GM12865 (cell line): Measurements from ENCODE around the gene HOXA9.

Source experiments
- DNase-seq: peaks from one replicate; pipeline ENCODE4 v3.0.0; 2010; ENCODE audit warnings: low read depth
- H3K4me3 ChIP-seq: 2 replicates; pipeline ENCODE4 v1.5.1; 2011; ENCODE audit warnings: mild to moderate bottlenecking, low read depth, low read length, control low read depth
- CTCF ChIP-seq: IDR thresholded peaks from 2 replicates; pipeline ENCODE4 v1.5.1; 2011; ENCODE audit warnings: low read length, control low read depth, low read depth, inconsistent platforms; ENCODE audit not compliant: insufficient read depth; ENCODE audit errors: missing control alignments

Gene HOXA9

GRCh38 chr7:27165089-27165995 is at the start of gene HOXA9:
HOXA9 (minus strand) TSS chr7:27165537; CDS start chr7:27165457, 80 bp downstream.
- H3K4me3 ChIP-seq = no peak within 1 kb of the TSS
- DNase-seq = no peak

DNA sequence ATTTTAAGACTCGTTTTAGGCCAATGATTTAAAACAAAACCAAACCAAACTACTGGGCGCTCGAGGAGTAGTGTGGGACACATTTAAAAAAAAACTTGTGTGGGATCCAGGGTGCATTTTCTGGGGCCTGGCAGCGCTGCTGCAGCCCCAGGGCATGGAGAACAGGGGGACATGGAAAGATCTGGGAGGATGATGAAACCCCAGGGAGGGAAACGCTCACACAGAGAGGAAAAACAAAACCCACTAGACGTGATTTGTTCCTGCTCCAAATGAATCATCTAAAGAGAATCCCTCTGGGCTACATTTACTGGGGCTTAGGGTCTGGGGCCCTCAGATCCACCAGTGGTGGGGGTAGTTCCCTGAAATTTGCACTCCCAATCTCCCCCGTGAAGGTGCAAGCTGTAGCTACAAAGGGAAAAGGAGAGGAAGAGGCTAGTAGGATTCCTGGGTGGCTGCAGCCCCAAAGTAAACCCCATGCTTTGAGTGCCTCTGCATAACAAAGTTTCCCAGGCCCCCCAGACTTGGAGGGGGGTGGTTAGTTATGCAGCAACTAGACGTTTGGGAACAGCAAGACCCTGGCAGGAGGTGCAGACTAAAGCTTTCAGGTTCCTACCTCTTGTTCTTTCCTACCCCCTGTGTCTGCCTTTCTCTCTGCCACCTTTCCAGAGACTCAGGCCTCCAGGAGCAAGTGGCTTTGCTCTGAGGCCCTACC is 49.1 kb upstream of the HOXA9 start:
- TF ChIP-seq CTCF = no peak
- DNase-seq = no peak
- H3K4me3 ChIP-seq = no peak overlapping the region

More at GRCh38 chr7:27165089-27165995, at the start of gene HOXA9:
- no peak for TF ChIP-seq CTCF

DNA sequence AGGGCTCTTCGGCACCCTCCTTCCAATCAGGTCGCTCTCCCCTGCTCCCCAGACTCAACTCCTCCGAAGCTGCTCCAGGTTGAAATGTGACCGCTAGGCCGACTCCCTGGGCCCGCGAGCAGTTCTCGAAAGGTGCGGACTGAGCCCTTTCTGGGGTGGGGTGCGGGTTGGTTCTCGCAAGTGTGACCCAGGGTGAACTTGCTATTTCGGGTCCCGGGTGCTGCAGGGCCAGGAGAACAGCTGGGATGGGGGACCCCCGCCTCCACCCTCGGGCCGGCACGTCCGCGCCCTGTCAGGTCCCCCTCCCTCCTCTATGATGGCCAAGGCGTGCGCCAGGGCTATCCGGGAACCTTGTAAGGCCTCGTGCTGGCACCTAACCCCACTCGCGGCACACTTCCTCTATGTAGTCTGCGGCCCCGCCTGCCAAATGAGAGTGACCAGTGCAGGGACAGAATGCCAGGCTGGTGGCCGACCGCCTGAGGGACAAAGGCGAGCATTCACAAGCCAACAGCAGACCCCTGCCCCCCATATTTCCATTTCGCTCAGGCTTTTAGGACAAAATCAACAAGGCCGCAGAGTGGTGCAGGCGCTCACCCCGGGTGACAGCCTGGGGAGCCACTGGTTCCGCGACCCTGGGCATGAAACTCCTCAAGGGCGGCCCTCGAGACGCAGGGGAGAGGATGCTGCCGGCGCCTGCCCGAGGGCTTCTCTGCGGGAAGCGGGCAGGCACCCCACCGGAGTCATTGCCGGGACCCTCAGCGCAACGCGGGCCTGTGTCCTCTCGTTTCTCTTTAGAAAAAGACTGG is 48.3 kb upstream of the HOXA9 start:
- no peak for DNase-seq

GRCh38 chr7:27212497-27213432 is 47.4 kb upstream of the HOXA9 start:
- DNase-seq = no peak
- H3K4me3 ChIP-seq = no peak overlapping the region
- no peak for TF ChIP-seq CTCF

More for the DNA sequence above, 48.3 kb upstream of the HOXA9 start:
- H3K4me3 ChIP-seq = no peak overlapping the region
- TF ChIP-seq CTCF = no peak

- no peak overlapping the region for H3K4me3 ChIP-seq
- TF ChIP-seq CTCF = no peak
- no peak for DNase-seq
Measured at GRCh38 chr7:27211764-27212204, 46.4 kb upstream of the HOXA9 start.

DNA sequence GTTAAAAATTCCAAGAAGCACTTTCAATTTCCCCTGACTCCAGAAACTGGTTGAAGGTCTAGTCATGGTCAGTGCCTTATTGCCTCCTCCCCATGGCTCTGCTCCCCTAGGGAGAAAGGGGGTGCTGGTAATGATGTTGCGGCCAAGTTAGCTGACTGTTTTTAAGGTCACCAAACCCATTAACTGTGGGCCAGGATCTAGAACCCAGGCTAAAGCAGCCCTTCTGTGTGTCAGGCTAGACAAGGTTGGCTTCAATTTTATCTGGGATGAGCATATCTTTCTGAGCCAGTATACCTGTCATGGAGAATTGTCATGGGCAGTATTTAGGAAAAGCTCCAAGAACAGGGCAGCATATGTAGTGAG is 45.7 kb upstream of the HOXA9 start:
- H3K4me3 ChIP-seq = no peak overlapping the region
- DNase-seq = no peak
- TF ChIP-seq CTCF = no peak
